HUES6 (cell line): ENCODE results near the gene STAT4.

Experiments used
- H3K27ac ChIP-seq: 2 replicates; pipeline ENCODE4 v1.7.0; 2013; ENCODE audit warnings: low read depth, mild to moderate bottlenecking, low read length, inconsistent platforms
- H3K27me3 ChIP-seq: 2 replicates; pipeline ENCODE4 v1.6.1; 2013; ENCODE audit warnings: low read length; ENCODE audit not compliant: control insufficient read depth, insufficient read depth
- H3K36me3 ChIP-seq: 2 replicates; pipeline ENCODE4 v1.6.1; 2013; ENCODE audit warnings: low read length; ENCODE audit not compliant: control insufficient read depth, insufficient read depth
- H3K4me1 ChIP-seq: 2 replicates; pipeline ENCODE4 v1.6.1; 2013; ENCODE audit warnings: low read length; ENCODE audit not compliant: control insufficient read depth, insufficient read depth
- H3K4me3 ChIP-seq: 2 replicates; pipeline ENCODE4 v1.5.1; 2013; ENCODE audit warnings: low read depth, low read length
- H3K9ac ChIP-seq: one replicate; pipeline ENCODE4 v1.6.1; 2013; ENCODE audit warnings: mild to moderate bottlenecking, low read length
- H3K9me3 ChIP-seq: 2 replicates; pipeline ENCODE4 v1.6.1; 2013; ENCODE audit warnings: low read depth, low read length; ENCODE audit not compliant: control insufficient read depth, insufficient read depth

The STAT4 gene

DNA sequence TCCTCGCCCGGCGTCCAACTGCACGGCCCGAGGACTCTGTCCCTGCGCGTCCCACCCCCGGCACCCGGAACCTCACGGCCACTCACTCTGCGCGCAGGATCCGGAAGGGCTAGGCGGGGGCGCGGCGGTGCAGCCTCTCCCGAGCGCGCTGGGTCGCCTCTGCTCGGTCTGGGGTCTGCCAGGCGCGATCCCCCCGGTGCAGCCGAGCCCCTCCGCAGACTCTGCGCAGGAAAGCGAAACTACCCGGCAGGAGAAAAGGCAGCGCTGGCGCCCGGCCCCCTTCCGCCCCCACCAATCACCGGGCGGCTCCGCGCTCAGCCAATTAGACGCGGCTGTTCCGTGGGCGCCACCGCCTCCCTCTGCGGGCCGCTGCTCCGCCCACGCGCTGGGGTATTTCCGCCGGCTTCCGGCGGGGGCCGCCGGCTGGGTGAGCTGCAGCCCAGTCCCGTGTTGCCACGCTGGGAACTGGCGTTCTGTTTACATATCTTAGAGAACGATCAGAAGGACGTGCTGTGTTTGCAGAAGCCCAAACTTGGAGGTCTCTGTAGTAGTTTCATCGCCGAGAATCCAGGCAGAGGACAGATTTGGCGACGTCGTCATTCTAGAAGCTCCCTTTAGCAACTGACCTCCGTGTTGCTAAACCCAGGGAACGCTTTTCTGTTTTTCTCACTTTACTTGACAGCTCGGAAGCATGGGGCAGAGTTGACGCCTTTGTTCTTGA lies 136.7 kb downstream of the STAT4 start, which contains the start of gene STAT1:
TSS of gene STAT1 (minus strand) at position 240 of the 721 bp plus-strand sequence. CDS start 4,168 bp downstream, outside the sequence.
- peaks cover 34% of the 10 kb centered on the region for H3K27me3 ChIP-seq
- H3K9me3 ChIP-seq, result no peaks in the 10 kb centered on the region
- H3K36me3 ChIP-seq, result peaks cover 19% of the 10 kb centered on the region
- peak within 1 kb of the TSS; percentile 88 for H3K4me3 ChIP-seq
- H3K27ac ChIP-seq, result no peak within 1 kb of the TSS
- peaks cover 5% of the 10 kb centered on the region; the same call in 1 of the 2 replicates for H3K4me1 ChIP-seq
- peak within 1 kb of the TSS; percentile 74 for H3K9ac ChIP-seq

DNA sequence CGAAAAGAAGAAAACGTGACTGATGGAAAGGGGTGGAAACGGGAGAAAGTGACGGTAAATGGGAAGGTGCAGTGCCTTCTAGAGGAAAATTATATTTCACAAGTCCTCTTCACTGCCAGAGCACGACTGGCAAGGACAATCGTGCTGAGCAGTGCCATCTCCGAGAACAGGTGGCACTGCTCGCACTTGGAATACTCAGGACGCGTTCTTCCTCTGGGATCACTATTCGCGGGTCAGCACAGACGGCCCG lies 137.2 kb downstream of the STAT4 start:
- Histone ChIP-seq H3K4me1 (peaks cover 5% of the 10 kb centered on the region; the same call in 1 of the 2 replicates), H3K27ac (no peak overlapping the region)

GRCh38 chr2:191012845-191013681 lies 137.7 kb downstream of the STAT4 start:
- Histone ChIP-seq H3K27ac (no peak overlapping the region), H3K27me3 (peaks cover 29% of the 10 kb centered on the region), H3K9ac (peak overlapping the region; percentile 74), H3K4me3 (peak overlapping the region; percentile 88), H3K9me3 (no peaks in the 10 kb centered on the region), H3K4me1 (peaks cover 5% of the 10 kb centered on the region; the same call in 1 of the 2 replicates), H3K36me3 (peaks cover 30% of the 10 kb centered on the region)

More for the DNA sequence above, 137.2 kb downstream of the STAT4 start:
- Histone ChIP-seq H3K9ac (peak overlapping the region; percentile 74), H3K36me3 (peaks cover 24% of the 10 kb centered on the region), H3K9me3 (no peaks in the 10 kb centered on the region), H3K4me3 (peak overlapping the region; percentile 88), H3K27me3 (peaks cover 30% of the 10 kb centered on the region)

DNA sequence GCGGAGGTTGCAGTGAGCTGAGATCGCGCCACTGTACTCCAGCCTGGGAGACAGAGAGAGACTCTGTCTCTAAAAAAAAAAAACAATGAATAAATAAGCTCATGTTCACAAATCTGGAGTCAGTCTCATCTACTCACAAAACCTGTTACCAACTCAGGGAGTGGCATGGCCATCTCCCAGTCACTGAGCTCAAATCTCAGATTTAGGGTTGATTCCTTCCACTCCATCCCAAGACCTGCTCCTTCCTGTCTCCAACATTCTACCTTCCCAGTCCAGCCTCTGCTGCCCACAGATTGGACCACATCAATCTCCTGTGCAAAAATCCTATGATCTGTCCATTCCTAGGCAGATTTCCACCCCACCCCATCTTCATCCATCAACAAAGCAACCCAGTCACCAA lies 138.4 kb downstream of the STAT4 start:
- H3K36me3 ChIP-seq, result peaks cover 36% of the 10 kb centered on the region
- H3K4me3 ChIP-seq, result no peak overlapping the region
- H3K27ac ChIP-seq, result no peak overlapping the region
- H3K9ac ChIP-seq, result no peak overlapping the region
- H3K27me3 ChIP-seq, result peaks cover 27% of the 10 kb centered on the region
- peaks cover 5% of the 10 kb centered on the region; the same call in 1 of the 2 replicates for H3K4me1 ChIP-seq
- H3K9me3 ChIP-seq, result no peaks in the 10 kb centered on the region

GRCh38 chr2:191010887-191011885 lies 139.6 kb downstream of the STAT4 start:
- peaks cover 17% of the 10 kb centered on the region for H3K27me3 ChIP-seq
- no peak overlapping the region for H3K9ac ChIP-seq
- no peak overlapping the region for H3K4me3 ChIP-seq
- H3K9me3 ChIP-seq, result no peaks in the 10 kb centered on the region
- no peak overlapping the region for H3K27ac ChIP-seq
- peaks cover 5% of the 10 kb centered on the region; the same call in 1 of the 2 replicates for H3K4me1 ChIP-seq
- peaks cover 48% of the 10 kb centered on the region for H3K36me3 ChIP-seq

DNA sequence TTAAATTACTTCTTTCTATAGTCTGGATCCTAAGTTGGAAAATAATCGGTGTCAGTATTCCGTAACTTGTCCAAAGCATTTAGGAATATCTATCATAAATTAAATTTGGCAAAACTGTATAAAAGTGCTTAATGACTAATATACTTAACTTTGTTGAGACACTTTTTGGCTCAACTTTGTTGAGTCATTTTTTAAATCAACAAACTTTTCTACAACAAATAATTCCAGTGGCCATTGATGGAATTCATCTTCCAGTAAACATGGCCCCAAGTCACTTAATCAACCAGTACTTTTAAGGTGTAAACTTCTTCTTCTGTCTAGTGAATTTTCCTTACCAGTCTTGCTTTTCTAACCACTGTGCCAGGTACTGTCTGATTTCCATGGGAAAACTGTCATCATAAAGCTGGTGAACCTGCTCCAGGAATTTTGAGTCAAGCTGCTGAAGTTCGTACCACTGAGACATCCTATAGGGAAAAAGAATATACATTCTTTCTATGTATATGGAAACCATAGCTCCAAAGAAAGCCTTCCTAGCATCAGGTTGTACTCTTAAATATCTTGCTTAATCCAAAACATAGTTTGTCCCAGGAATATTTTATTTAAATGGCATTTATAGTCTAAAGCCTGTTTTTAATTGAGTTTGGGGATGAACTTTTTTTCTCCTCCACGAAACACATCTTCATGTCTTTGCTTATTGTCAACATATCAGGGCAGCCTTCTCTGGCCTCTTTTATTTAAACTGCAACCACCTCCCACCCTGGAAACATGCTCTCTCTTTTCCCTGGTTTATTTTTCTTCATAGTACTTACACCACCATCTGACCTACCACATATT lies 141.0 kb downstream of the STAT4 start:
- H3K9ac ChIP-seq, result no peak overlapping the region
- no peak overlapping the region for H3K27ac ChIP-seq
- H3K4me3 ChIP-seq, result no peak overlapping the region
- H3K36me3 ChIP-seq, result peaks cover 61% of the 10 kb centered on the region
- no peaks in the 10 kb centered on the region for H3K9me3 ChIP-seq
- peaks cover 3% of the 10 kb centered on the region for H3K27me3 ChIP-seq
- H3K4me1 ChIP-seq, result peaks cover 5% of the 10 kb centered on the region; the same call in 1 of the 2 replicates

- Histone ChIP-seq H3K4me1 (peaks cover 5% of the 10 kb centered on the region; the same call in 1 of the 2 replicates), H3K27me3 (no peaks in the 10 kb centered on the region), H3K27ac (no peak overlapping the region), H3K36me3 (peaks cover 76% of the 10 kb centered on the region), H3K9me3 (no peaks in the 10 kb centered on the region), H3K4me3 (no peak overlapping the region), H3K9ac (no peak overlapping the region)
These were observed 142.5 kb downstream of the STAT4 start for GRCh38 chr2:191008286-191008685.

- no peaks in the 10 kb centered on the region for H3K9me3 ChIP-seq
- no peak overlapping the region for H3K9ac ChIP-seq
- no peaks in the 10 kb centered on the region for H3K4me1 ChIP-seq
- no peak overlapping the region for H3K27ac ChIP-seq
- peaks cover 87% of the 10 kb centered on the region for H3K36me3 ChIP-seq
- no peaks in the 10 kb centered on the region for H3K27me3 ChIP-seq
- no peak overlapping the region for H3K4me3 ChIP-seq
These were observed 143.6 kb downstream of the STAT4 start for GRCh38 chr2:191006997-191007783.

DNA sequence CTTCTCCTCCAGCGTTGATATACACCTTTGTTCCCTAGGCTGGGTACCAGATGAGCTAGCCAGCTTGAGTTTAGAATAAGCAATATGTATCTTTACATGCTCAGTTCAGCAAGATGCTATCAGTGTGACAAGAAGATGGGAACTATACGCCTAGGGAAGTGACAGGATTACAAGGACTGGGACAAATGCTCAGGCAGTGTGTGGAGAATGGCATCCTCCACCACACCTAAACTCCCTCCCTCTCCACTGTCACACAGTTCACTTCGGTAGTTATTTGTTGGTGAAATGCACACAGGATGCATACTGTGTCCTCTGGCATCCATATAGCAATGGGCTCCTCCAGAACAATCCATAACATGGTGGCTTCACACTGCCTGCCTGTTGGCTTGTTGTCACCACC lies 144.5 kb downstream of the STAT4 start:
- Histone ChIP-seq H3K4me3 (no peak overlapping the region), H3K9me3 (no peaks in the 10 kb centered on the region), H3K4me1 (no peaks in the 10 kb centered on the region), H3K27ac (no peak overlapping the region), H3K9ac (no peak overlapping the region), H3K27me3 (no peaks in the 10 kb centered on the region), H3K36me3 (peaks cover 95% of the 10 kb centered on the region)
